GM11168 (cell line): ENCODE measurements around the gene ALKBH7.
"Not testable (repeated sequence)": the region's sequence is repeated elsewhere in the genome, so short reads cannot be mapped to it uniquely, and the experiment has no call there.

Experiments
- in situ Hi-C: fragments of 300-500 bp; cut with MboI; formaldehyde crosslinking; loops from one replicate; pipeline ENCODE4 v1.12.0; 2022; ENCODE audit warnings: low sequenced_read_pairs; ENCODE audit not compliant: unreplicated experiment

ALKBH7 gene

DNA sequence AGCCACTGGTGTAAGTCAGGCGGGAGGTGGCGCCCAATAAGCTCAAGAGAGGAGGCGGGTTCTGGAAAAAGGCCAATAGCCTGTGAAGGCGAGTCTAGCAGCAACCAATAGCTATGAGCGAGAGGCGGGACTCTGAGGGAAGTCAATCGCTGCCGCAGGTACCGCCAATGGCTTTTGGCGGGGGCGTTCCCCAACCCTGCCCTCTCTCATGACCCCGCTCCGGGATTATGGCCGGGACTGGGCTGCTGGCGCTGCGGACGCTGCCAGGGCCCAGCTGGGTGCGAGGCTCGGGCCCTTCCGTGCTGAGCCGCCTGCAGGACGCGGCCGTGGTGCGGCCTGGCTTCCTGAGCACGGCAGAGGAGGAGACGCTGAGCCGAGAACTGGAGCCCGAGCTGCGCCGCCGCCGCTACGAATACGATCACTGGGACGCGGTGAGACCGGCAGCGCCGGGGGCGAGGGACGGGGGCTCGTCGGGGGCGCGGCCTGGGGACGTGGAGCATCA, at the start of gene ALKBH7:
ALKBH7 (plus strand) TSS at position 201 of the 502 bp plus-strand sequence; CDS start at position 228, 27 bp downstream.
- in situ Hi-C loops = no loop called here

GRCh38 chr19:6324757-6325156, 47.8 kb upstream of the ALKBH7 start:
- in situ Hi-C loops = no loop called here

- in situ Hi-C loops = no loop called here
Observed at GRCh38 chr19:6325614-6326013, 47.0 kb upstream of the ALKBH7 start.

- in situ Hi-C loops = no loop called here
Observed at GRCh38 chr19:6326815-6327214, 45.8 kb upstream of the ALKBH7 start.

DNA sequence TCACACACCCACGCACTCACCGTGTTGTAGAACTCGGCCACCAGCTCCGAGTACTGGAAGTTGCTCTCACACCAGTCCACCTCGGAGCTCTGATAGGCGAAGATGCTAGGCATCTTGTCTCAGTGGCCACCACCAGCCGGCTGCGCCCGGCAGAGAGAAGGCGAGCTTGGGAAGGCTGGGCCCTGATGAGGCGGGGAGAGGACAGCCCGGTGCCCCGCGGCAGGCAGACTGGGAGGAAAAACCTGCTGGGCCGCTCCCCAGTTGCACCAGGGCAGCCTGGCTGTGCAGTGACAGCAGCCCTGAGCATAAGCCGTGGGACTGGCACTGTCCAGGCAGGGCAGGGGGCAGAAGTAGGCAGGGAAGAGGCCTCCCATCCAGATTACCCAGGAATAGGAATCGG, 39.2 kb upstream of the ALKBH7 start, which contains the start of gene ACER1:
ACER1 (minus strand) TSS at position 174 of the 400 bp plus-strand sequence; CDS start at position 113, 61 bp downstream.
- in situ Hi-C loops = no loop called here

DNA sequence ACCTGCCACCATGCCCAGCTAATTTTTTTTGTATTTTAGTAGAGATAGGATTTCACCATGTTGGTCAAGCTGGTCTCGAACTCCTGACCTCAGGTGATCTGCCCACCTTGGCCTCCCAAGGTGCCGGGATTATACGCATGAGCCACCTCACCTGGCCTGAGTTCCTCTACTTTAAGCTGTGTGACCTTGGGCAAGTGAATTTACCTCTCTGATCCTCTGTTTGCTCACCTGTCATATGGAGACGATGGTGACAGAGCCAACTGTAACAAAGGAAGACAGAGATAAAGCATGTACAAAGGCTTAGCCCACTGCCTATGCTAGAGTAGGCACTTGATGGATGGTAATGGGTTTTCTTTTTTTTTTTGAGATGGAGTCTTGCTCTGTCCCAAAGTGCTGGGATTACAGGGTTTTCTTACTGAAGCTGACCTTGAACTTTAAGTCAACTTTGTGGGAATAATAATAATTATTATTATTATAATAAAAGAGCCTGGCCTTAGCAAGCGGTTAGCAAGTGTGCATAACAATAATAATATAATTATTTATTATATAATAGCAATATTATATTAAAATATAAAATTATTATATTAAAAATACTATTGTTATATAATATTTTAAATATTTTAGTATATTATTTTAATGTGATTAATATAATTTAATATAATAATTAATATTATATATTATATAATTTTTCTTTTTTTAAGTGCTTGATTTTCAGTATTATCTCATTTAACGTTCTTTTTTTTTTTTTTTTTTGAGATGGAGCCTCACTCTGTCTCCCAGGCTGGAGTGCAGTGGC, 37.9 kb upstream of the ALKBH7 start:
- in situ Hi-C loops = no loop called here

DNA sequence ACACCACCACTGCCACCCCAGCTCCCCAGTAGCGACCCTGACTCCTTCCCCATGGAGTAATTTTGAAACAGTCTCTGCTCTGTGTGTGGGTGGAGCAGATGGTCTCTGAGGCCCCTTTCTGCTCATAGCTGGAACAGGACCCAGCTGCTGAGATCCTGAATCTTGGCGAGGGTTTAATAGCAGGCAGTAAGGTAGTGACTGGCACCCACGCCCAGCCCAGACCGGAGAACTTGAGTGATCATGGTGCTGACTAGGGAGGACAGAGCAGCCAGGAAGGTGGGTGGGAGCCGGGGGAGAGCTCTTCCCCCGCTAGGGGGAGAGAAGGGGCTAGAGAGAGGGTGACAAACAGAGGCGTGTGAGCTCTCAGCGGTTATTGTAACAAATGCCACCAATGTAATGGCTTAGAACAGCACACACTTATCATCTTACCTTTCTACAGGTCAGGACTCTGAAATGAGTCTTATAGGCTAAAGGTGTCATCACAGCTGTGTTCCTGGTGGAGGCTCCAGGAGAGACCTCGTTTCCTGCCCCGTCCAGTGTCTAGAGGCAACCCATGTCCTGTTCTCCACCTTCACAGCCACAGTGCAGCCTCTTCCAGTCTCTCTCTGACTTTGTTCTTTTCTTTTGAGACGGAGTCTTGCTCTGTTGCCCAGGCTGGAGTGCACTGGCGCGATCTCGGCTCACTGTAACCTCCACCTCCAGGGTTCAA, 31.9 kb upstream of the ALKBH7 start:
- in situ Hi-C loops = no loop called here

- in situ Hi-C loops = no loop called here
Observed at GRCh38 chr19:6343462-6343861, 29.1 kb upstream of the ALKBH7 start.

DNA sequence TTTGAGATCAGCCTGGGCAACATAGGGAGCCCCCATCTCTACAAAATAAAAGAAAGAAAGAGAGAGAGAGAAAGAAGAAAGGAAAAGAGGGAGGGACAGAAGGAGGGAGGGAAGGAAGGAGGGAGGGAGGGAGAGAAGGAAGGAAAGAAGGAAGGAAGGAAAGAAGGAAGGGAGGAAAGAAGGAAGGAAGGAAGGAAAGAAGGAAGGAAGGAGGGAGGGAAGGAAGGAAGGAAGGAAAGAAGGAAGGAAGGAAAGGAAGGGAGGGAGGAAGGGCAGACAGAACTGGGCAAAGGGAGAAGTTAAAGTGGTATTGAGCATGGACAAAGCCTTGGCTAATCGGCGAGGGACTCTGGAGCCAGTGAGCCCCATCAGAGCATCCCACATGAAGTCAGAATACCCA, 23.3 kb upstream of the ALKBH7 start:
- in situ Hi-C loops = not testable (repeated sequence)

DNA sequence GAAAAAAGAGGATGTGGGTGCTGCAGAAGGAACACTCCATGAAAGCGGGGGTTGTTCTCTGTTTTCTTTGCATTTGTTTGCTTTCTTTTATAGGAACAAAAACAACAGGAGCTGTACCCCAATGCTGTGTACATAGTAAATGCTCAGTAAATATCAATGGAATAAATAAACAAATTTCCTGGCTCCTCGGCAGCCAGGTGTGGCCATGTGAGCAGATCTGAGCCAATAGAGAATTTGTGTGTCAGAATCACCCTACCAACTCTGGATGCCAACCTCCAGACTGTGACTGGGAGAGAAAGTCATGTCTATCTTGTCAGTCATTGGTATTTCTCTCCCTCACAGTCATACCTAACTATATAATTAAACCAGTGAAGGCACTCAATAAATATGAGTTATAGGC, 21.9 kb upstream of the ALKBH7 start:
- in situ Hi-C loops = no loop called here

DNA sequence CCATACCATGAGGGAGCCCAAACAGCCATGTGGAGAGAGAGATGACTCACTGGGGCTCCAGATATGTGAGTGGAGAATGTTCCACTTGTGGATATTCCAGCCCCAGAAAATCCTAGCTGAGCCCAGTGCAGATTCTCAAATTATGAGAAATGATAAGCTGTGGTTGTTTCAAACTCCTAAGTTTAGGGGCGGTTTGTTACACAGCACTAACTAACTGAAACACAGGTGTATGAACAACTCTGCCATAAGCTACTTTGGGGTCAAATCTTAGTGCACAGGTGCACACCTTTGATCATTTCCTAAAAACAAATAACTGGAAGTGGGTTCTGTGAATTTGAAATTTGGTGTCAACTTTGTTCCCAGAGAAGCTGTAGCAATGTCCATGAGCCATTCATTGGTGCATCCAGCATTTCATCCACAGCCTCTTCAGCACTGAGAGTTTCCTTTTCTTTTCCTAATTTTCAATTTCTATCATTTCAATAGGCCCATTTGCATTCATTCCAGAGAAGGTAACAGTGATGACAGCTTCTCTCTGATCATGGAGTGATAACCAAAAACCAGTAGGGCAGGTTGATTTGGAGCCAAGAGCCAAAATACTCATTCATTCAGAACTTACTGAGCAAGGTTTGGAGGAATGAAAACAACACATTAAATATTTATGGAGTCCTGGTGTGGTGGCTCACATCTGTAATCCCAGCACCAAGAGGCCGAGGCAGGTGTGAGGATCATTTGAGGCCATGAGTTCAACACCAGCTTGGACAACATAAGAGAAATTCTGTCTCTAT, 20.0 kb upstream of the ALKBH7 start:
- in situ Hi-C loops = no loop called here

GRCh38 chr19:6354098-6354674, 18.4 kb upstream of the ALKBH7 start:
- in situ Hi-C loops = no loop called here

- in situ Hi-C loops = not testable (repeated sequence)
Observed at GRCh38 chr19:6355321-6356040, 17.1 kb upstream of the ALKBH7 start.

- in situ Hi-C loops = no loop called here
Observed at GRCh38 chr19:6357174-6357573, 15.4 kb upstream of the ALKBH7 start.

DNA sequence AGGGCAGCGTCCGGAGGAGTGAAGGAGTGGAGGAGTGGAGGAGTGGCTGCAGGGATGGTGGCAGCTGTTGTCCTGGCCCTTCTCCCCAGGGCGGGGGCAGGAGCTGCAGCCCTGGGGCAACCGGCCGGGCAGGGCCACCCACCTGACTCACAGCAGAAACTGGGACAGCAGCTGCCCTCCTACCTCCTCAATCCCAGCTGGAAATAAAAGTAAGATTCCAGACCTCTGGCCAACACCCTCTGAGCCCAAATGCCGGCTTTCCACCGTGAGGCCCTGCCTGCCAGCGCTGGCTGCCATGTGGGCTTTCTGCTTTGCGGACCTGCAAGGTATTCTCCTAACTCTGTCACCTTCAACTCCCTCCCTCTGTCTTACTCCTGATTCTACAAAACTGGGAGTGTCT, 14.6 kb upstream of the ALKBH7 start:
- in situ Hi-C loops = no loop called here

DNA sequence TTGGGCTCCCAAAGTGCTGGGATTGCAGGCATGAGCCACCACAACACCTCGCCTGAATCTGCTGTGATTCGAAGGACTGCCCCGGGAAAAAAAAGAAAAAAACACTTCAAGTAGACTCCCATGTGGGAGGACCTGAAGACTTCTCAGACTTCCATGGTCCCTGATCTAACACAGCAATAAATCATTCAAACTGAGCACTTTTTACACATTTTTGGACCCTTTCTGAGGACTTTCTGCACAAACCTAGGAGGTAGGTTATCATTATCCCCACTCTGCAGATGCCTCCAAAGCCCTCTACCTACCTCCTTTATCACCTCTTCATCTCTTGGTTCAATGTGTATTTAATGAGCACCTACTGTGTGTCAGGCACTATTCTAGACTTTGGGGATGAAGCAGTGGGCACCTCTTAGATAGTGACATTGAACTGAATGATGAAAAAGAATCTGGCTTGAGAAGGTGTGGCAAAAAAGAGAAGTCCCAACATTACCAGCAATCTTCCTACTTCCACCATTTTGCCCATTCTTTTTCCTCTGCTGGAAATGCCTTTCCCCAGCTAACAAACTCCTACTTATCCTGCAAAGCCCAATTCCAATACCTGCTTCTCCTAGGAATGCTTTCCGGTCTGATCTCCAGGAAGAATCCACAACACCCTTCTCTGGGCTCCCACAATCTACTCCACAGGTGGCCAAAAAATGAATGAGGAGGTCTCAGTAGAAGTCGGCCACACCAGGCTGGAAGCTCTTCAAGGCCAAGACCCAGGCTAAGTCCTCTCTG, 12.8 kb upstream of the ALKBH7 start:
- in situ Hi-C loops = no loop called here

GRCh38 chr19:6360445-6360844, 12.1 kb upstream of the ALKBH7 start:
- in situ Hi-C loops = not testable (repeated sequence)

- in situ Hi-C loops = not testable (repeated sequence)
Observed at GRCh38 chr19:6360857-6361216, 11.8 kb upstream of the ALKBH7 start.

- in situ Hi-C loops = no loop called here
Observed at GRCh38 chr19:6362027-6362350, 10.6 kb upstream of the ALKBH7 start.
